ENCODE measurements around the gene PHYKPL.

DNA sequence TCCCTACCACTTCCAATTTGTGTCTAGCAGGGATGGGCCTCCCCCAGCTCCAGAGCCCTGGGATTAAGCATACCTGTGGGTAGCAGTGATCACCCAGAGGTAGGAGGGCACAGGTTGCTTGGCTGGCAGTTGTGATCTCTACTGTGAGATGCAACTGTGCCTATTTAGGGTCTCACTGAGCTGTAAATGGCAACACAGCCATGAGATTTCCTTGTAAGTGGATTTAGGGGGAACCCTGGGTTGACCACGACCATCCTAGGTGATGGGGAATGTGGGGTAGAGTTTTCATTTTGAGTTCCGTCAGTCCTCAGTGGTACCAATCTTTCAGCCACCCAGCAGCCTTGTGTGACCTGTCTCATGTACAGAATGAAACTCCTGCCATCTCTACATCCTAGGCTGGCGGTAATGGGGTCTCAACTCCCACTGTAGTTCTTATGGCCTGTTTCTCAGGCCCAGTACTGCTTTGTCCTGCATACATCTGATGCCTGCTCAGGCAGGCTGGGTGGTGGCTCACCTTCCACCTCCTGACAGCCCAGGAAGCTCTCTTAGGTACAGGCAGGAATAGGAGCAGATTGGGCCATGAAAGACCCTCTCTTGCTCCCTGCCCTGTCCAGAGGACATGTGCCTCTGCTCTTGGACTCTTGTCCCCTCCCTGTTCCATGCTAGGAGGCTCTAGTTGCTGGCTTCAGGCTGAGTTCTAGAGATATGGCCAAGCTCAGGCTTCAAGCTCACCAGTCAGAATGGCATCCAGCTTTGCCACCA lies 20.2 kb downstream of the PHYKPL start:
- TF ChIP-seq POLR2A (IDR thresholded peaks at IDR 0.05; ENCODE audit: low read length) = peak; percentile 52
- TF ChIP-seq GATA1 (IDR thresholded peaks at IDR 0.05; ENCODE audit: low read depth, low read length) = no peak

All from erythroblast (primary cell).